Astrocyte (in vitro differentiated cells and primary cell): ENCODE measurements around the gene TSSK6. TPM values are rescaled to one million over a fixed set of nuclear protein-coding genes. Genes with fewer than 3 reads are reported as not detected.

ENCODE experiments used
- DNase-seq: peaks from one replicate; pipeline ENCODE4 v3.0.0-alpha.2; 2010; ENCODE audit warnings: low read depth
- FAIRE-seq: peaks from 2 replicates; lab custom pipeline; 2011; peaks lifted over from hg19 to GRCh38; lab: Jason Lieb, UNC
- H2AFZ ChIP-seq: 2 replicates; pipeline ENCODE4 v1.6.0; 2012; ENCODE audit warnings: low read depth, low read length, inconsistent platforms
- H3K27ac ChIP-seq: 2 replicates; pipeline ENCODE4 v1.5.1; 2011; ENCODE audit warnings: low read depth, low read length, inconsistent platforms
- H3K27me3 ChIP-seq: 2 replicates; pipeline ENCODE4 v1.6.0; 2011; ENCODE audit warnings: low read length, inconsistent platforms; ENCODE audit not compliant: insufficient read depth
- H3K36me3 ChIP-seq: 2 replicates; pipeline ENCODE4 v1.5.1; 2011; ENCODE audit warnings: low read length, inconsistent platforms; ENCODE audit not compliant: insufficient read depth
- H3K4me1 ChIP-seq: 2 replicates; pipeline ENCODE4 v1.5.1; 2011; ENCODE audit warnings: low read length, inconsistent platforms; ENCODE audit not compliant: insufficient read depth
- H3K4me2 ChIP-seq: 2 replicates; pipeline ENCODE4 v1.6.0; 2012; ENCODE audit warnings: low read length, inconsistent platforms
- H3K4me3 ChIP-seq: 2 replicates; pipeline ENCODE4 v1.5.1; 2011; ENCODE audit warnings: low read depth, mild to moderate bottlenecking, low read length, inconsistent platforms; ENCODE audit not compliant: insufficient read depth
- H3K79me2 ChIP-seq: 2 replicates; pipeline ENCODE4 v1.6.0; 2012; ENCODE audit warnings: mild to moderate bottlenecking, low read length, inconsistent platforms; ENCODE audit not compliant: insufficient read depth
- H3K9ac ChIP-seq: 2 replicates; pipeline ENCODE4 v1.6.0; 2012; ENCODE audit warnings: mild to moderate bottlenecking, low read length, inconsistent platforms
- H3K9me3 ChIP-seq: 2 replicates; pipeline ENCODE4 v1.5.1; 2012; ENCODE audit warnings: low read depth, mild to moderate bottlenecking, low read length, inconsistent platforms; ENCODE audit not compliant: insufficient read depth
- H4K20me1 ChIP-seq: 2 replicates; pipeline ENCODE4 v1.6.0; 2012; ENCODE audit warnings: low read length, inconsistent platforms; ENCODE audit not compliant: insufficient read depth
- H3K27ac Mint-ChIP-seq: one replicate; pipeline ENCODE4 v1.8.0; 2021; ENCODE audit warnings: mild to moderate bottlenecking, mixed read lengths; ENCODE audit not compliant: unreplicated experiment
- H3K27me3 Mint-ChIP-seq: one replicate; pipeline ENCODE4 v1.8.0; 2021; ENCODE audit warnings: low read depth, mixed read lengths; ENCODE audit not compliant: unreplicated experiment
- H3K36me3 Mint-ChIP-seq: one replicate; pipeline ENCODE4 v1.8.0; 2021; ENCODE audit warnings: low read depth, mixed read lengths; ENCODE audit not compliant: unreplicated experiment
- H3K4me1 Mint-ChIP-seq: one replicate; pipeline ENCODE4 v1.8.0; 2021; ENCODE audit warnings: low read depth, mixed read lengths; ENCODE audit not compliant: unreplicated experiment
- H3K4me3 Mint-ChIP-seq: one replicate; pipeline ENCODE4 v1.8.0; 2021; ENCODE audit warnings: mild to moderate bottlenecking, moderate library complexity, mixed read lengths; ENCODE audit not compliant: unreplicated experiment
- H3K9me3 Mint-ChIP-seq: one replicate; pipeline ENCODE4 v1.8.0; 2021; ENCODE audit warnings: mild to moderate bottlenecking, mixed read lengths; ENCODE audit not compliant: unreplicated experiment
- EZH2 ChIP-seq: IDR thresholded peaks from 2 replicates; pipeline ENCODE4 v1.6.1; 2012; ENCODE audit warnings: mild to moderate bottlenecking, low read length, inconsistent platforms; ENCODE audit not compliant: insufficient read depth
- total RNA-seq: library from RNA; stranded (reverse); gene quantifications from 2 replicates; pipeline ENCODE4 v1.2.1, GENCODE V29; 2021
- TF ChIP-seq, protein P1 (sequence below): IDR thresholded peaks from 2 replicates; pipeline ENCODE4 v1.5.1; 2011; ENCODE audit warnings: low read depth, mild to moderate bottlenecking, inconsistent platforms, low read length, moderate library complexity; ENCODE audit not compliant: insufficient read depth

Gene TSSK6
- total RNA-seq, 1 donor from 2014 or later, result 1.8 TPM

DNA sequence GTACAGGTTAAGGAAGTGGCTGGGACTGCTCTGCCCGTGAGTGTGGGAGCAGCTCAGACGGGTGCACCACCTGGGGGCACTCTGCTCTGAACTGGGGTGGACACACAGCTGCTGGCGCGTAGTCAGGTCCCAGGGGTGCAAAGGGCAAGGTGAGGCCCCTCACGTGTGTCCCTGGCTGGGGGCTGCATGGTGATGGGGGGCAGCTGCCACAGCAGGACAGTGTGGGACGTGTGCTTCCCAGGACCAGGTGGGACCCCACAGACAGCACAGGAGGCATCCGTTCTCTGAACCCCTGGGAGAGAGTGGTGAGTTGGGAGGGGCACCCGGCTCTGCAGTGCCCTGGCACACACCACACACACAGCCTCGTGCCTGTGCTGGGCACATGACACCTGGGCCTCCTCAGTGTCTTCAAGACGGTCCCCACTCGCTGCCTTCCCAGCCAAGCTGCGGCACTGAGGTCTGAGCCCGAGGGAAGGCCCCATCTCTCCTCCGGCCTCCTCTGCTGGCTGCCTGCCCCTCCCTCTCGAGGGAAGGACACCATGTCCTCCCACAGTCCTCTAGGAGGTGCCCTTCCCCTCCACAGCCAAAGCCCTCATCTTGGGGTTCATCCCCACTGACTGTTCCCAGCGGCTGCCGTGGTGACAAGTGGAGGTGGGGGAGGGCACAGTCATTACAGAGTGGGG is 47.5 kb upstream of the TSSK6 start:
- no peak overlapping the region for H3K27ac Mint-ChIP-seq
- peaks cover 3% of the 10 kb centered on the region for H3K4me1 Mint-ChIP-seq
- FAIRE-seq, result no peak

DNA sequence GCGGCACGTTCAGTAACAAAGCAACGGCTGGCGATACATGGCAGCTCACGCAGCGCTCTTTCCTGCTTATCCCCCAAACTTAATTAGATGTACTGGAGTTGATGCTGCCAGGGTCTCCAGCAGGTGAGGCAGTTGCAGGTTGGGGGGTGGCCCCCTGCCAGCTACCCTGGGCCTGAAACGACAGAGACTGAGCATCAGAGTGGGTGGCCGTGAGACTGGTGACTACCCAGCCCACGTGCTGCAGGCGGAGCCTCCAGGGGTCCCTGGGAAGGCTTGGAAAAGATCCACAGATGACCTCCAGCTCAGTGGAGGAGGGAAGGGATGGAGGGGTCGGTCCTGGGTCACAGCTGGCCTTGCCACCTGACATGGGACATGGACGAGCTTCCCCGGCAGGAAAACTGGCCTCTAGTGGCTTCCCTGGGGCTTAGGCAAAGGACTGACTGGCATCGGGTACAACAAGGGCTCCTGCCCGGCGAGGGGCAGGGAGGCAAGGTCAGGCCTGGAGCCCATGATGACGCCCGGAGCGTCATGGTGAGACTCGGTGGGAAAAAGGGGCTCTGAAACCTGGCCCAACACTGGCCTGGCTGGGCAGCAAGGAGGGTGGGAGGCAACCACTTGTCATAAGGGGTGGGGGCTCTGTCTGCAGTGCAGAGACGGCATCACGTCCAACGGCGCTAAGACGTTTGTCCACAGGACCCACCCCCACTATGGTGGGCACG is 46.8 kb upstream of the TSSK6 start:
- FAIRE-seq (no peak), DNase-seq (no peak)
- Mint-ChIP-seq H3K4me3 (no peak overlapping the region), H3K27ac (no peak overlapping the region), H3K36me3 (peaks cover 9% of the 10 kb centered on the region), H3K27me3 (peaks cover 14% of the 10 kb centered on the region), H3K4me1 (peaks cover 3% of the 10 kb centered on the region), H3K9me3 (peaks cover 3% of the 10 kb centered on the region)
- Histone ChIP-seq H3K79me2 (no peaks in the 10 kb centered on the region), H4K20me1 (no peaks in the 10 kb centered on the region), H3K4me1 (peaks cover 4% of the 10 kb centered on the region), H3K9me3 (no peaks in the 10 kb centered on the region), H3K36me3 (no peaks in the 10 kb centered on the region), H3K27ac (no peak overlapping the region), H3K4me2 (no peak overlapping the region), H2AFZ (no peak overlapping the region), H3K9ac (no peak overlapping the region), H3K27me3 (no peaks in the 10 kb centered on the region), H3K4me3 (no peak overlapping the region)
- TF ChIP-seq EZH2, result no peak
- TF ChIP-seq, protein P1, sequence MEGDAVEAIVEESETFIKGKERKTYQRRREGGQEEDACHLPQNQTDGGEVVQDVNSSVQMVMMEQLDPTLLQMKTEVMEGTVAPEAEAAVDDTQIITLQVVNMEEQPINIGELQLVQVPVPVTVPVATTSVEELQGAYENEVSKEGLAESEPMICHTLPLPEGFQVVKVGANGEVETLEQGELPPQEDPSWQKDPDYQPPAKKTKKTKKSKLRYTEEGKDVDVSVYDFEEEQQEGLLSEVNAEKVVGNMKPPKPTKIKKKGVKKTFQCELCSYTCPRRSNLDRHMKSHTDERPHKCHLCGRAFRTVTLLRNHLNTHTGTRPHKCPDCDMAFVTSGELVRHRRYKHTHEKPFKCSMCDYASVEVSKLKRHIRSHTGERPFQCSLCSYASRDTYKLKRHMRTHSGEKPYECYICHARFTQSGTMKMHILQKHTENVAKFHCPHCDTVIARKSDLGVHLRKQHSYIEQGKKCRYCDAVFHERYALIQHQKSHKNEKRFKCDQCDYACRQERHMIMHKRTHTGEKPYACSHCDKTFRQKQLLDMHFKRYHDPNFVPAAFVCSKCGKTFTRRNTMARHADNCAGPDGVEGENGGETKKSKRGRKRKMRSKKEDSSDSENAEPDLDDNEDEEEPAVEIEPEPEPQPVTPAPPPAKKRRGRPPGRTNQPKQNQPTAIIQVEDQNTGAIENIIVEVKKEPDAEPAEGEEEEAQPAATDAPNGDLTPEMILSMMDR, result no peak

More for the DNA sequence above, 47.5 kb upstream of the TSSK6 start:
- Histone ChIP-seq H3K4me3 (no peak overlapping the region), H3K36me3 (no peaks in the 10 kb centered on the region), H3K9me3 (no peaks in the 10 kb centered on the region), H3K27me3 (no peaks in the 10 kb centered on the region), H3K9ac (no peak overlapping the region), H3K4me2 (no peak overlapping the region), H3K79me2 (no peaks in the 10 kb centered on the region), H2AFZ (no peak overlapping the region), H3K27ac (no peak overlapping the region), H3K4me1 (peaks cover 4% of the 10 kb centered on the region), H4K20me1 (no peaks in the 10 kb centered on the region)
- H3K27me3 Mint-ChIP-seq, result peaks cover 17% of the 10 kb centered on the region
- H3K4me3 Mint-ChIP-seq, result no peak overlapping the region
- peaks cover 5% of the 10 kb centered on the region for H3K9me3 Mint-ChIP-seq
- DNase-seq, result no peak
- TF ChIP-seq EZH2, result no peak
- TF ChIP-seq, protein P1, result no peak
- H3K36me3 Mint-ChIP-seq, result peaks cover 9% of the 10 kb centered on the region
